H9 (cell line): ENCODE data around the gene SHLD2. TPM values are rescaled to one million over a fixed set of nuclear protein-coding genes. Genes with fewer than 3 reads are reported as not detected.

Experiments used
- DNase-seq: peaks from one replicate; pipeline ENCODE4 v3.0.0-alpha.2; 2017
- H2AFZ ChIP-seq: one replicate; pipeline ENCODE4 v1.6.1; 2013; ENCODE audit warnings: mild to moderate bottlenecking, low read length, control low read depth, moderate library complexity
- H2AK5ac ChIP-seq: 2 replicates; pipeline ENCODE4 v1.6.1; 2013; ENCODE audit warnings: low read length, control low read depth, mixed read lengths; ENCODE audit not compliant: insufficient read length
- H2BK120ac ChIP-seq: one replicate; pipeline ENCODE4 v1.6.1; 2013; ENCODE audit warnings: low read depth, mild to moderate bottlenecking, low read length, control low read depth, inconsistent platforms; ENCODE audit not compliant: poor library complexity, severe bottlenecking
- H2BK12ac ChIP-seq: 2 replicates; pipeline ENCODE4 v1.6.1; 2013; ENCODE audit warnings: low read length, control low read depth, mixed read lengths, low read depth; ENCODE audit not compliant: insufficient read length
- H2BK15ac ChIP-seq: 2 replicates; pipeline ENCODE4 v1.6.1; 2013; ENCODE audit warnings: low read depth, low read length, control low read depth
- H2BK20ac ChIP-seq: one replicate; pipeline ENCODE4 v1.6.1; 2013; ENCODE audit warnings: low read depth, mild to moderate bottlenecking, low read length, control low read depth, inconsistent platforms; ENCODE audit not compliant: poor library complexity, severe bottlenecking
- H2BK5ac ChIP-seq: 2 replicates; pipeline ENCODE4 v1.6.1; 2013; ENCODE audit warnings: low read length, control low read depth, mixed read lengths; ENCODE audit not compliant: insufficient read length
- H3K14ac ChIP-seq: 2 replicates; pipeline ENCODE4 v1.6.1; 2013; ENCODE audit warnings: low read length, control low read depth; ENCODE audit not compliant: insufficient read depth
- H3K18ac ChIP-seq: 2 replicates; pipeline ENCODE4 v1.6.1; 2013; ENCODE audit warnings: low read depth, mild to moderate bottlenecking, mixed read lengths, low read length, control low read depth; ENCODE audit not compliant: insufficient read length
- H3K23ac ChIP-seq: 2 replicates; pipeline ENCODE4 v1.6.1; 2013; ENCODE audit warnings: low read length, control low read depth, mixed read lengths, low read depth; ENCODE audit not compliant: insufficient read length
- H3K23me2 ChIP-seq: 2 replicates; pipeline ENCODE4 v1.6.1; 2013; ENCODE audit warnings: low read depth, mild to moderate bottlenecking, mixed read lengths, low read length, control low read depth; ENCODE audit not compliant: insufficient read length, poor library complexity, severe bottlenecking
- H3K27ac ChIP-seq: 2 replicates; pipeline ENCODE4 v1.5.1; 2013; ENCODE audit warnings: low read length, control low read depth, mixed read lengths, low read depth; ENCODE audit not compliant: insufficient read length
- H3K27me3 ChIP-seq: 2 replicates; pipeline ENCODE4 v1.6.1; 2013; ENCODE audit warnings: low read length, control low read depth, inconsistent platforms; ENCODE audit not compliant: insufficient read depth
- H3K4ac ChIP-seq: 2 replicates; pipeline ENCODE4 v1.6.1; 2013; ENCODE audit warnings: low read depth, mild to moderate bottlenecking, control low read depth, inconsistent platforms, low read length, moderate library complexity
- H3K4me1 ChIP-seq: 2 replicates; pipeline ENCODE4 v1.6.1; 2013; ENCODE audit warnings: low read length, control low read depth, inconsistent platforms; ENCODE audit not compliant: insufficient read depth
- H3K4me2 ChIP-seq: 2 replicates; pipeline ENCODE4 v1.6.1; 2013; ENCODE audit warnings: low read length, control low read depth, mixed read lengths; ENCODE audit not compliant: insufficient read length, insufficient read depth
- H3K56ac ChIP-seq: 2 replicates; pipeline ENCODE4 v1.6.1; 2013; ENCODE audit warnings: low read depth, mild to moderate bottlenecking, mixed read lengths, low read length, control low read depth; ENCODE audit not compliant: insufficient read length
- H3K79me1 ChIP-seq: 2 replicates; pipeline ENCODE4 v1.6.1; 2013; ENCODE audit warnings: low read depth, mild to moderate bottlenecking, moderate library complexity, low read length, control low read depth, inconsistent platforms; ENCODE audit not compliant: insufficient read depth, poor library complexity, severe bottlenecking
- H3K79me2 ChIP-seq: 2 replicates; pipeline ENCODE4 v1.6.1; 2013; ENCODE audit warnings: low read length, control low read depth, inconsistent platforms; ENCODE audit not compliant: insufficient read depth
- H3K9ac ChIP-seq: 2 replicates; pipeline ENCODE4 v1.6.1; 2013; ENCODE audit warnings: low read length, control low read depth, mixed read lengths; ENCODE audit not compliant: insufficient read length; ENCODE audit errors: extremely low read depth
- H3K9me3 ChIP-seq: one replicate; pipeline ENCODE4 v1.6.1; 2013; ENCODE audit warnings: low read depth, low read length, inconsistent platforms; ENCODE audit not compliant: control insufficient read depth
- H3T11ph ChIP-seq: one replicate; pipeline ENCODE4 v1.6.1; 2013; ENCODE audit warnings: mild to moderate bottlenecking, low read length, control low read depth, inconsistent platforms
- H4K20me1 ChIP-seq: one replicate; pipeline ENCODE4 v1.6.1; 2013; ENCODE audit not compliant: control insufficient read depth, insufficient read length, insufficient read depth
- H4K5ac ChIP-seq: 2 replicates; pipeline ENCODE4 v1.6.1; 2013; ENCODE audit warnings: low read depth, mild to moderate bottlenecking, mixed read lengths, low read length, control low read depth; ENCODE audit not compliant: insufficient read length
- H4K8ac ChIP-seq: replicated peaks from 2 replicates; pipeline ENCODE4 v1.6.1; 2013; ENCODE audit warnings: low read length, control low read depth, mixed read lengths, low read depth; ENCODE audit not compliant: insufficient read length
- H4K91ac ChIP-seq: 2 replicates; pipeline ENCODE4 v1.6.1; 2013; ENCODE audit warnings: low read depth, mild to moderate bottlenecking, moderate library complexity, mixed read lengths, low read length, control low read depth; ENCODE audit not compliant: insufficient read length
- H3K27ac Mint-ChIP-seq, 3 experiments: 2 replicates in 2 of 3; 3 replicates in 1 of 3; pipeline ENCODE4 v1.8.0; 2020 to 2021; ENCODE audit warnings: mixed read lengths in 3 of 3, mild to moderate bottlenecking in 1 of 3, moderate library complexity in 1 of 3
- H3K27me3 Mint-ChIP-seq: 2 replicates; pipeline ENCODE4 v1.8.0; 2021; ENCODE audit warnings: low read depth, mild to moderate bottlenecking, moderate library complexity, mixed read lengths
- H3K36me3 Mint-ChIP-seq, 3 experiments: 2 replicates in 2 of 3; 3 replicates in 1 of 3; pipeline ENCODE4 v1.8.0; 2020 to 2021; ENCODE audit warnings: low read depth in 3 of 3, mixed read lengths in 3 of 3; ENCODE audit not compliant: insufficient read depth in 1 of 3
- H3K4me1 Mint-ChIP-seq, 2 experiments: 2 replicates each; pipeline ENCODE4 v1.8.0; 2020; ENCODE audit warnings: mixed read lengths in 2 of 2
- H3K4me3 Mint-ChIP-seq, 2 experiments: 2 replicates in 1 of 2; 3 replicates in 1 of 2; pipeline ENCODE4 v1.8.0; 2020 to 2021; ENCODE audit warnings: mild to moderate bottlenecking in 2 of 2, mixed read lengths in 2 of 2, moderate library complexity in 1 of 2
- H3K9me3 Mint-ChIP-seq, 2 experiments: 2 replicates in 1 of 2; 3 replicates in 1 of 2; pipeline ENCODE4 v1.8.0; 2020; ENCODE audit warnings: mild to moderate bottlenecking in 2 of 2, mixed read lengths in 2 of 2, moderate library complexity in 1 of 2
- WGBS: extraction: QIAGEN DNeasy Blood & Tissue Kit; methylation state at CpG from one replicate; pipeline ENCODE4 v1.1.7; 2013; ENCODE audit warnings: missing lambda C conversion rate, low lambda C conversion rate, mixed read lengths; ENCODE audit not compliant: insufficient read length; ENCODE audit errors: extremely low coverage; 5-methylcytosine and 5-hydroxymethylcytosine counted together
- total RNA-seq: library from RNA; stranded (reverse); gene quantifications from 2 replicates; pipeline ENCODE4 v1.2.1, GENCODE V29; 2021
- TF ChIP-seq, protein P1 (sequence below): fragments of 200-600 bp; sonication (generic); conservative IDR thresholded peaks from 3 replicates; pipeline ENCODE4 v1.8.0; 2021; ENCODE audit warnings: antibody characterized with exemption, mild to moderate bottlenecking

The SHLD2 gene
- total RNA-seq, 1 experiment from 2014 or later: 27.8 TPM

DNA sequence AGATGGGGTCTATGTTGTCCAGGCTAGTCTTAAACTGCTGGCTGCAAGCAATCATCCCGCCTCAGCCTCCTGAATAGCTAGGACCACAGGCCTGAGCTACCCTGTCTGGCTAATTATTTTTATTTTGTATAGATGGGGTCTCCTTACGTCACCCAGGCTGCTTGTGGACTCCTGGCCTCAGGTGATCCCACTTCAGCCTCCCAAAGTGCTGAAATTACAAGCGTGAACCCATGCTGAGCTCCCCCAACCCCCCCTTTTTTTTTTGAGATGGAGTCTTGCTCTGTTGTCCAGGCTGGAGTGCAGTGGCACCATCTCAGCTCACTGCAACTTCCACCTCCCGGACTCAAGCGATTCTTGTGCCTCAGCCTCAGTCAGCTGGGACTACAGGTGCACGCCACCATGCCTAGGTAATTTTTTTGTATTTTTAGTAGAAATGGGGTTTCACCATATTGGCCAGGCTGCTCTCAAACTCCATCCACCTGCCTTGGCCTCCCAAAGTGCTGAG is 49.5 kb upstream of the SHLD2 start:
- no peak overlapping the region for H2BK12ac ChIP-seq
- no peak overlapping the region for H3K9ac ChIP-seq
- no peak overlapping the region for H4K5ac ChIP-seq
- no peak overlapping the region for H3K4me2 ChIP-seq
- H2BK120ac ChIP-seq: no peak overlapping the region
- H3K14ac ChIP-seq: no peak overlapping the region
- no peak overlapping the region for H3K27ac ChIP-seq
- H3K23ac ChIP-seq: no peak overlapping the region
- H4K8ac ChIP-seq: no peak overlapping the region
- no peaks in the 10 kb centered on the region for H3K79me2 ChIP-seq
- H3K9me3 ChIP-seq: no peaks in the 10 kb centered on the region
- no CpG with 5 or more reads among the region's 6 CpGs for WGBS
- H3K27me3 ChIP-seq: no peaks in the 10 kb centered on the region
- H3K23me2 ChIP-seq: no peaks in the 10 kb centered on the region
- Mint-ChIP-seq H3K4me3 (no peak overlapping the region), H3K36me3 (peaks cover 13 to 36% (median 30%) of the 10 kb centered on the region in 3 experiments; a peak in 6 of 7 replicates), H3K27ac (no peak overlapping the region; a peak in 1 of 7 replicates), H3K27me3 (no peaks in the 10 kb centered on the region), H3K9me3 (no peaks in the 10 kb centered on the region), H3K4me1 (no peaks in the 10 kb centered on the region)
- H3K4me1 ChIP-seq: no peaks in the 10 kb centered on the region
- TF ChIP-seq, protein P1, sequence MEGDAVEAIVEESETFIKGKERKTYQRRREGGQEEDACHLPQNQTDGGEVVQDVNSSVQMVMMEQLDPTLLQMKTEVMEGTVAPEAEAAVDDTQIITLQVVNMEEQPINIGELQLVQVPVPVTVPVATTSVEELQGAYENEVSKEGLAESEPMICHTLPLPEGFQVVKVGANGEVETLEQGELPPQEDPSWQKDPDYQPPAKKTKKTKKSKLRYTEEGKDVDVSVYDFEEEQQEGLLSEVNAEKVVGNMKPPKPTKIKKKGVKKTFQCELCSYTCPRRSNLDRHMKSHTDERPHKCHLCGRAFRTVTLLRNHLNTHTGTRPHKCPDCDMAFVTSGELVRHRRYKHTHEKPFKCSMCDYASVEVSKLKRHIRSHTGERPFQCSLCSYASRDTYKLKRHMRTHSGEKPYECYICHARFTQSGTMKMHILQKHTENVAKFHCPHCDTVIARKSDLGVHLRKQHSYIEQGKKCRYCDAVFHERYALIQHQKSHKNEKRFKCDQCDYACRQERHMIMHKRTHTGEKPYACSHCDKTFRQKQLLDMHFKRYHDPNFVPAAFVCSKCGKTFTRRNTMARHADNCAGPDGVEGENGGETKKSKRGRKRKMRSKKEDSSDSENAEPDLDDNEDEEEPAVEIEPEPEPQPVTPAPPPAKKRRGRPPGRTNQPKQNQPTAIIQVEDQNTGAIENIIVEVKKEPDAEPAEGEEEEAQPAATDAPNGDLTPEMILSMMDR: no peak
- no peak for DNase-seq
- no peak overlapping the region for H3K18ac ChIP-seq
- H4K20me1 ChIP-seq: no peaks in the 10 kb centered on the region
- H2BK15ac ChIP-seq: no peak overlapping the region
- no peaks in the 10 kb centered on the region for H3K79me1 ChIP-seq
- H2BK20ac ChIP-seq: no peak overlapping the region
- no peak overlapping the region for H3K4ac ChIP-seq
- no peak overlapping the region for H2AFZ ChIP-seq
- no peak overlapping the region for H2BK5ac ChIP-seq
- no peak overlapping the region for H3K56ac ChIP-seq
- H2AK5ac ChIP-seq: no peak overlapping the region
- H4K91ac ChIP-seq: no peak overlapping the region
- H3T11ph ChIP-seq: no peak overlapping the region
